Activated CD4-positive, alpha-beta T cell treated with anti-CD3 and anti-CD28 coated beads for 4 hours (primary cell): ENCODE measurements around the gene OR9A2.

Experiments
- DNase-seq, 2 donors: peaks; one replicate each; pipeline ENCODE4 v3.0.0-alpha.2; 2020

Gene OR9A2

GRCh38 chr7:143027032-143027431 is at the start of gene OR9A2:
Gene OR9A2, minus strand, starts transcription at chr7:143027132. Its CDS starts 0 bp downstream, at chr7:143027132.
- no peak for DNase-seq

GRCh38 chr7:143074141-143074540 is 47.2 kb upstream of the OR9A2 start:
- DNase-seq, result no peak

- DNase-seq, result no peak
These were observed 46.6 kb upstream of the OR9A2 start for GRCh38 chr7:143073556-143073955.

GRCh38 chr7:143069912-143070500 is 43.1 kb upstream of the OR9A2 start:
- DNase-seq, result no peak

GRCh38 chr7:143068446-143068845 is 41.5 kb upstream of the OR9A2 start:
- no peak for DNase-seq

GRCh38 chr7:143063741-143064140 is 36.8 kb upstream of the OR9A2 start:
- no peak for DNase-seq

GRCh38 chr7:143055754-143056153 is 28.8 kb upstream of the OR9A2 start:
- DNase-seq, result no peak

GRCh38 chr7:143054621-143055020 is 27.7 kb upstream of the OR9A2 start:
- DNase-seq, result no peak

- DNase-seq, result no peak
These were observed 25.1 kb upstream of the OR9A2 start, which contains the start of gene OR6V1 for GRCh38 chr7:143052041-143052440. Gene OR6V1, plus strand, starts transcription at chr7:143052341. Its CDS starts 0 bp downstream, at chr7:143052341.

GRCh38 chr7:143050931-143051330 is 24.0 kb upstream of the OR9A2 start:
- no peak for DNase-seq

- no peak for DNase-seq
These were observed 22.4 kb upstream of the OR9A2 start for GRCh38 chr7:143049362-143049761.

GRCh38 chr7:143048827-143049226 is 21.9 kb upstream of the OR9A2 start:
- no peak for DNase-seq

GRCh38 chr7:143047326-143047725 is 20.4 kb upstream of the OR9A2 start:
- DNase-seq, result no peak

GRCh38 chr7:143046426-143046851 is 19.5 kb upstream of the OR9A2 start:
- DNase-seq, result no peak

GRCh38 chr7:143043391-143043790 is 16.5 kb upstream of the OR9A2 start:
- DNase-seq, result no peak

GRCh38 chr7:143042790-143043271 is 15.9 kb upstream of the OR9A2 start:
- no peak for DNase-seq

GRCh38 chr7:143042159-143042789 is 15.3 kb upstream of the OR9A2 start:
- DNase-seq, result no peak

- no peak for DNase-seq
These were observed 14.4 kb upstream of the OR9A2 start for GRCh38 chr7:143041346-143041745.

- DNase-seq, result no peak
These were observed 13.3 kb upstream of the OR9A2 start for GRCh38 chr7:143040209-143040715.

- DNase-seq, result no peak
These were observed 11.7 kb upstream of the OR9A2 start for GRCh38 chr7:143038635-143039034.

GRCh38 chr7:143027683-143028082 is 751 bp upstream of the OR9A2 start:
- DNase-seq, result no peak

GRCh38 chr7:143025371-143025770 is 1.6 kb downstream of the OR9A2 start:
- no peak for DNase-seq

- DNase-seq, result no peak
These were observed 3.9 kb downstream of the OR9A2 start for GRCh38 chr7:143023047-143023446.

- no peak for DNase-seq
These were observed 8.0 kb downstream of the OR9A2 start for GRCh38 chr7:143018931-143019330.
